GM18868 (cell line): ENCODE measurements around the gene OR6P1.

ENCODE experiments used
- ATAC-seq: cut with Tn5 transposase; IDR thresholded peaks from one replicate; pipeline ENCODE4 v1.9.1; 2021; ENCODE audit warnings: mild to moderate bottlenecking, moderate library complexity; ENCODE audit not compliant: unreplicated experiment

Gene OR6P1

GRCh38 chr1:158520021-158520420 is 50.4 kb downstream of the OR6P1 start:
- no peak for ATAC-seq

DNA sequence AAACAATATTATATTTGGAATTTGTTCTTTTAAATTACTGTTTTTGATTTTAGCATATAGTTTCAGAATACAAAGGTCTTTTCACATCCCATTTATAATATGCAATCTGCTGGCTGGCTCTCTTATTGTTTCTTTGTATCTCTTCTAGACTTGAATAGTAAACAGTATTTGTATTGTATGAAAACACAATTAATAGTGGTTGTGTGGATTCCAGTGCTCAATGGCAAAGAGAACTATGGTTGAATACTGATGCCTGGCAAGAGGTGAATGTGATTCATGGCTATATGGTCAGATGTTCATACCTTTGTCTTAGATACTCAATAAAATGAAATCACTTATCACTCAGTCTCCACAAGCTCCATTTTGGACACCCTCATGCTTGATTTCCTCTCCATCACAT is 53.4 kb downstream of the OR6P1 start:
- ATAC-seq: no peak
